Panc1 (cell line): ENCODE results near the gene POU2AF1. TPM values are rescaled to one million over a fixed set of nuclear protein-coding genes. Genes with fewer than 3 reads are reported as not detected.

Experiments used
- ATAC-seq: fragments of 200-7000 bp; cut with Tn5 transposase; 2 replicates; pipeline ENCODE4 v1.9.1; 2020; ENCODE audit warnings: mild to moderate bottlenecking, moderate library complexity
- BruUV-seq: library from RNA; stranded (reverse); fragments of 400-500 nt; replicated peaks from 2 replicates; lab custom pipeline; 2021; lab: Mats Ljungman, UMichigan
- CTCF ChIA-PET: fragments of 300-600 bp; sonication (Branson Sonifier 250); formaldehyde crosslinking; loops from one replicate; lab custom pipeline; 2022; ENCODE audit warnings: antibody characterized with exemption; lab: Charles Lee
- POLR2A ChIA-PET: fragments of 300-600 bp; sonication (Branson Sonifier 250); formaldehyde crosslinking; loops from one replicate; lab custom pipeline; 2022; ENCODE audit warnings: antibody characterized with exemption; lab: Charles Lee
- DNase-seq: peaks from one replicate; pipeline ENCODE4 v3.0.0-alpha.2; 2010; ENCODE audit warnings: low read depth, low spot score
- H3K27ac ChIP-seq: 2 replicates; pipeline ENCODE4 v1.5.1; 2011; ENCODE audit warnings: mild to moderate bottlenecking, low read length, inconsistent platforms
- H3K27me3 ChIP-seq: fragments of 200-500 bp; sonication (Bioruptor generic); 2 replicates; pipeline ENCODE4 v1.6.0; 2014; ENCODE audit warnings: low read length, inconsistent platforms; ENCODE audit not compliant: control insufficient read depth, insufficient read depth
- H3K36me3 ChIP-seq: fragments of 200-500 bp; sonication (Bioruptor generic); 2 replicates; pipeline ENCODE4 v1.5.1; 2014; ENCODE audit warnings: inconsistent platforms, mild to moderate bottlenecking, low read length, moderate library complexity; ENCODE audit not compliant: control insufficient read depth, insufficient read depth
- H3K4me1 ChIP-seq: 2 replicates; pipeline ENCODE4 v1.5.1; 2011; ENCODE audit warnings: inconsistent platforms, mild to moderate bottlenecking, low read length, moderate library complexity; ENCODE audit not compliant: control insufficient read depth, insufficient read depth
- H3K4me3 ChIP-seq, 2 experiments: 2 replicates each; pipeline ENCODE4 v1.5.1; 2011 to 2012; ENCODE audit warnings: low read depth in 2 of 2, low read length in 2 of 2, mild to moderate bottlenecking in 2 of 2, inconsistent platforms in 1 of 2, moderate library complexity in 1 of 2
- H3K9me3 ChIP-seq: fragments of 200-500 bp; sonication (Bioruptor generic); 2 replicates; pipeline ENCODE4 v1.5.1; 2014; ENCODE audit warnings: low read depth, mild to moderate bottlenecking, inconsistent platforms, low read length, moderate library complexity; ENCODE audit not compliant: control insufficient read depth, insufficient read depth
- POLR2AphosphoS5 ChIP-seq: IDR thresholded peaks from 2 replicates; pipeline ENCODE4 v1.6.1; 2012; ENCODE audit warnings: mild to moderate bottlenecking, low read depth, low read length, moderate library complexity
- SIN3A ChIP-seq: IDR thresholded peaks from 2 replicates; pipeline ENCODE4 v1.6.1; 2012; ENCODE audit warnings: low read depth, mild to moderate bottlenecking, low read length, moderate library complexity, borderline replicate concordance; ENCODE audit not compliant: insufficient read depth
- TCF7L2 ChIP-seq: IDR thresholded peaks from 2 replicates; pipeline ENCODE4 v1.6.1; 2011; ENCODE audit warnings: mild to moderate bottlenecking, low read depth, low read length, inconsistent platforms
- in situ Hi-C: cut with HindIII; loops from 2 replicates; pipeline ENCODE4 v1.10.0; 2016; ENCODE audit warnings: low sequenced_read_pairs, low pct_unique_long_range_greater_than_20kb
- intact Hi-C: fragments of 100-400 bp; cut with micrococcal nuclease; formaldehyde crosslinking; loops from one replicate; pipeline ENCODE4 v1.10.0; 2022; ENCODE audit not compliant: unreplicated experiment
- total RNA-seq: library from RNA; stranded (reverse); gene quantifications from one replicate; pipeline ENCODE4 v1.2.1, GENCODE V29; 2021; ENCODE audit not compliant: unreplicated experiment
- TF ChIP-seq, protein P1 (sequence below), 2 experiments: IDR thresholded peaks; 2 replicates each; pipeline ENCODE4 v1.6.1; 2011 to 2012; ENCODE audit warnings: low read depth in 2 of 2, control low read depth in 1 of 2, low read length in 1 of 2, mild to moderate bottlenecking in 1 of 2, moderate library complexity in 1 of 2; ENCODE audit not compliant: insufficient read depth in 1 of 2
- TF ChIP-seq, protein P2 (sequence below): fragments of 450-650 bp; IDR thresholded peaks from 2 replicates; pipeline ENCODE4 v1.5.1; 2017; ENCODE audit warnings: mild to moderate bottlenecking

The POU2AF1 gene
- total RNA-seq, 1 experiment from 2014 or later: 0.18 TPM

DNA sequence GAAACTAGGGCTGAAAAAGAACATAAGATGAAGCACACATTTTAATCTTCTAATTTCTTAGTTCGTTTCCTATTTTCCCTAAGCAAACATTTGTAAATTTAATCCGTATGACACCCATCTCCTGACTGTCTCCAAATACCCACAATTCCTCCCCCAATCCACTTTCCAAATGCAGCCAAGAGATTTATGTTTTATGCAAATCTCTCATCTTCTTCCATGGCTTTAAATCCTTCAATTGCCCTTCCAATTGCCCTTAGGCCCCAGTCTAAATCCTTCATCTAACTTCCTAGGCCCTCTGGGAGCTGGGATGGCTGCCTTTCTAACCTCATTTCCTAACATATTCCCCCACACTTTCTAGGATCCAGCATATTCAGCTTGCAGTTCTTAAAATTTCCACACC, 18.0 kb upstream of the POU2AF1 start:
- in situ Hi-C loops: no loop called here
- ChIA-PET CTCF (no interaction called here), POLR2A (no interaction called here)
- Histone ChIP-seq H3K36me3 (no peaks in the 10 kb centered on the region), H3K4me3 (no peak overlapping the region), H3K27ac (no peak overlapping the region), H3K27me3 (peaks cover 2% of the 10 kb centered on the region; the same call in 1 of the 2 replicates), H3K9me3 (no peaks in the 10 kb centered on the region), H3K4me1 (no peaks in the 10 kb centered on the region)
- ATAC-seq: no peak
- DNase-seq: no peak
- TF ChIP-seq, protein P1, sequence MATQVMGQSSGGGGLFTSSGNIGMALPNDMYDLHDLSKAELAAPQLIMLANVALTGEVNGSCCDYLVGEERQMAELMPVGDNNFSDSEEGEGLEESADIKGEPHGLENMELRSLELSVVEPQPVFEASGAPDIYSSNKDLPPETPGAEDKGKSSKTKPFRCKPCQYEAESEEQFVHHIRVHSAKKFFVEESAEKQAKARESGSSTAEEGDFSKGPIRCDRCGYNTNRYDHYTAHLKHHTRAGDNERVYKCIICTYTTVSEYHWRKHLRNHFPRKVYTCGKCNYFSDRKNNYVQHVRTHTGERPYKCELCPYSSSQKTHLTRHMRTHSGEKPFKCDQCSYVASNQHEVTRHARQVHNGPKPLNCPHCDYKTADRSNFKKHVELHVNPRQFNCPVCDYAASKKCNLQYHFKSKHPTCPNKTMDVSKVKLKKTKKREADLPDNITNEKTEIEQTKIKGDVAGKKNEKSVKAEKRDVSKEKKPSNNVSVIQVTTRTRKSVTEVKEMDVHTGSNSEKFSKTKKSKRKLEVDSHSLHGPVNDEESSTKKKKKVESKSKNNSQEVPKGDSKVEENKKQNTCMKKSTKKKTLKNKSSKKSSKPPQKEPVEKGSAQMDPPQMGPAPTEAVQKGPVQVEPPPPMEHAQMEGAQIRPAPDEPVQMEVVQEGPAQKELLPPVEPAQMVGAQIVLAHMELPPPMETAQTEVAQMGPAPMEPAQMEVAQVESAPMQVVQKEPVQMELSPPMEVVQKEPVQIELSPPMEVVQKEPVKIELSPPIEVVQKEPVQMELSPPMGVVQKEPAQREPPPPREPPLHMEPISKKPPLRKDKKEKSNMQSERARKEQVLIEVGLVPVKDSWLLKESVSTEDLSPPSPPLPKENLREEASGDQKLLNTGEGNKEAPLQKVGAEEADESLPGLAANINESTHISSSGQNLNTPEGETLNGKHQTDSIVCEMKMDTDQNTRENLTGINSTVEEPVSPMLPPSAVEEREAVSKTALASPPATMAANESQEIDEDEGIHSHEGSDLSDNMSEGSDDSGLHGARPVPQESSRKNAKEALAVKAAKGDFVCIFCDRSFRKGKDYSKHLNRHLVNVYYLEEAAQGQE (IDR thresholded peaks at IDR 0.05; ENCODE audit: insufficient read depth in 1 of 2, low read depth in 2 of 2, low read length in 1 of 2): no peak
- TF ChIP-seq SIN3A (no peak), POLR2AphosphoS5 (no peak), TCF7L2 (no peak)
- TF ChIP-seq, protein P2, sequence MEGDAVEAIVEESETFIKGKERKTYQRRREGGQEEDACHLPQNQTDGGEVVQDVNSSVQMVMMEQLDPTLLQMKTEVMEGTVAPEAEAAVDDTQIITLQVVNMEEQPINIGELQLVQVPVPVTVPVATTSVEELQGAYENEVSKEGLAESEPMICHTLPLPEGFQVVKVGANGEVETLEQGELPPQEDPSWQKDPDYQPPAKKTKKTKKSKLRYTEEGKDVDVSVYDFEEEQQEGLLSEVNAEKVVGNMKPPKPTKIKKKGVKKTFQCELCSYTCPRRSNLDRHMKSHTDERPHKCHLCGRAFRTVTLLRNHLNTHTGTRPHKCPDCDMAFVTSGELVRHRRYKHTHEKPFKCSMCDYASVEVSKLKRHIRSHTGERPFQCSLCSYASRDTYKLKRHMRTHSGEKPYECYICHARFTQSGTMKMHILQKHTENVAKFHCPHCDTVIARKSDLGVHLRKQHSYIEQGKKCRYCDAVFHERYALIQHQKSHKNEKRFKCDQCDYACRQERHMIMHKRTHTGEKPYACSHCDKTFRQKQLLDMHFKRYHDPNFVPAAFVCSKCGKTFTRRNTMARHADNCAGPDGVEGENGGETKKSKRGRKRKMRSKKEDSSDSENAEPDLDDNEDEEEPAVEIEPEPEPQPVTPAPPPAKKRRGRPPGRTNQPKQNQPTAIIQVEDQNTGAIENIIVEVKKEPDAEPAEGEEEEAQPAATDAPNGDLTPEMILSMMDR: no peak
- BruUV-seq: no TSS peak
- intact Hi-C loops: no loop called here

DNA sequence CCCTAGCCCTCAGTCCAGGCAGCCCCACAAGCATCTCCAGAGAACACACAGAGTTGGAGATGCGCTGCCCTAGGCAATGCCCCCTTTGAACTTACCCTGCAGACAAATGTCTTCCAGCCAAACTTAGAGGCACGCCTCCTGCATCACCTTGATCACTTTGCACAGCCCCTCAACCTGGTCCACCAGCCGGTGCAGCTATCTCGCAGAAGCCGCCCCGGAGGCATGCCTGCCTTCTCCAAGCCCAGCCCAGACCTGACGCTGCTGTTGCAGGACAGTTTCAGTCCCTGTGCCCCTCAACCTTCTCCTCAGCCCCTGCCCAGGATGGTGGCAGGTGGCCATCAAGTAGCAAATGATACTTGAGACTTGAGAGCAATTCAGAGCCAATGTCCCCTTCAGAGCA, 16.7 kb upstream of the POU2AF1 start:
- ATAC-seq: no peak
- H3K4me3 ChIP-seq: no peak overlapping the region
- DNase-seq: no peak
- peaks cover 2% of the 10 kb centered on the region; the same call in 1 of the 2 replicates for H3K27me3 ChIP-seq
- in situ Hi-C loops (no loop called here), intact Hi-C loops (no loop called here)
- H3K9me3 ChIP-seq: no peaks in the 10 kb centered on the region
- no peak overlapping the region for H3K27ac ChIP-seq
- BruUV-seq: no TSS peak
- TF ChIP-seq, protein P1 (IDR thresholded peaks at IDR 0.05; ENCODE audit: insufficient read depth in 1 of 2, low read depth in 2 of 2, low read length in 1 of 2): no peak
- TF ChIP-seq SIN3A: no peak
- no peak for TF ChIP-seq TCF7L2
- TF ChIP-seq, protein P2: no peak
- TF ChIP-seq POLR2AphosphoS5: no peak
- CTCF ChIA-PET: no interaction called here
- POLR2A ChIA-PET: no interaction called here
- no peaks in the 10 kb centered on the region for H3K4me1 ChIP-seq
- H3K36me3 ChIP-seq: no peaks in the 10 kb centered on the region
